OCI-LY7 (cell line): ENCODE data around the gene CIB1.

Source experiments
- CTCF ChIP-seq: fragments of 200-600 bp; sonication (generic); conservative IDR thresholded peaks from 2 replicates; pipeline ENCODE4 v1.5.1; 2014; ENCODE audit warnings: mild to moderate bottlenecking, antibody characterized with exemption, low read length, moderate library complexity, mixed read lengths
- EZH2phosphoT487 ChIP-seq: fragments of 200-600 bp; sonication (generic); IDR thresholded peaks from 2 replicates; pipeline ENCODE4 v1.6.1; 2018; ENCODE audit warnings: low read depth, borderline replicate concordance, mild to moderate bottlenecking, mixed run types, antibody characterized with exemption, low read length, moderate library complexity, mixed read lengths

- TF ChIP-seq CTCF (no peak), EZH2phosphoT487 (no peak)
Measured at GRCh38 chr15:90205050-90205848, 28.5 kb downstream of the CIB1 start.
